ENCODE data around the gene C2orf92. TPM values are rescaled to one million over a fixed set of nuclear protein-coding genes. Genes with fewer than 3 reads are reported as not detected.

Gene C2orf92
- total and polyA plus RNA-seq, 2 donors (not counting 3 experiments of a cell fraction or from before 2014, with no cell fraction given), result 1.8 to 7.9 TPM

GRCh38 chr2:97739020-97739892, 69.7 kb downstream of the C2orf92 start:
- H3K9ac ChIP-seq (replicated peaks; ENCODE audit: extremely low read depth, insufficient read depth, low read length), result no peak overlapping the region
- H3K4me2 ChIP-seq (ENCODE audit: insufficient read depth, low read length), result no peak overlapping the region
- dilution Hi-C loops (cut with MboI; ENCODE audit: extremely low pct_ligation_motif_present, low sequenced_read_pairs) (no loop called here), intact Hi-C loops (cut with micrococcal nuclease) (no loop called here)
- no peaks in the 10 kb centered on the region for H3K36me3 ChIP-seq (ENCODE audit: control insufficient read depth in 2 of 2, extremely low read depth in 1 of 2, insufficient read depth in 2 of 2, low read length in 2 of 2)
- H4K20me1 ChIP-seq (replicated peaks; ENCODE audit: control insufficient read depth, extremely low read depth, insufficient read depth, low read length), result no peaks in the 10 kb centered on the region
- ChIA-PET CTCF (interaction anchor here (1.9 to 3.3 kb wide), 5 partner anchors 9 to 646 kb away, joined by 9 to 39 read pairs (median 16); no protein-coding TSS in a partner anchor), POLR2A (no interaction called here)
- no peaks in the 10 kb centered on the region for H3K79me2 ChIP-seq (ENCODE audit: control insufficient read depth, insufficient read depth, low read length)
- DNase-seq (ENCODE audit: low read depth, low spot score), result no peak
- FAIRE-seq, result no peak
- no peak overlapping the region for H3K27ac ChIP-seq (ENCODE audit: insufficient read depth, low read depth, low read length)
- no peaks in the 10 kb centered on the region for H3K9me1 ChIP-seq (replicated peaks; ENCODE audit: control insufficient read depth, extremely low read depth, insufficient read depth, low read length)
- H2AFZ ChIP-seq (ENCODE audit: low read depth, low read length), result no peak overlapping the region
- no TSS peak for BruUV-seq (replicated peaks)
- H3K27me3 ChIP-seq (ENCODE audit: control insufficient read depth in 2 of 2, insufficient read depth in 2 of 2, low read length in 2 of 2), result no peaks in the 10 kb centered on the region
- no peaks in the 10 kb centered on the region for H3K9me3 ChIP-seq (replicated peaks; ENCODE audit: control insufficient read depth, insufficient read depth, low read length)
- H3K4me1 ChIP-seq (ENCODE audit: control insufficient read depth, extremely low read depth, insufficient read depth, low read length), result peaks cover 7% of the 10 kb centered on the region
- no peak for TF ChIP-seq GATA2 (IDR thresholded peaks at IDR 0.05; ENCODE audit: insufficient read depth, insufficient read length, low read depth, low read length)
- TF ChIP-seq JUN (IDR thresholded peaks at IDR 0.05; ENCODE audit: borderline replicate concordance, insufficient read depth, insufficient read length, low read depth), result no peak
- TF ChIP-seq FOS (IDR thresholded peaks at IDR 0.05; ENCODE audit: borderline replicate concordance, insufficient read depth, low read length), result no peak
- TF ChIP-seq EZH2 (IDR thresholded peaks at IDR 0.05; ENCODE audit: borderline replicate concordance, low read depth, low read length, severe bottlenecking), result no peak
- TF ChIP-seq, protein P1, sequence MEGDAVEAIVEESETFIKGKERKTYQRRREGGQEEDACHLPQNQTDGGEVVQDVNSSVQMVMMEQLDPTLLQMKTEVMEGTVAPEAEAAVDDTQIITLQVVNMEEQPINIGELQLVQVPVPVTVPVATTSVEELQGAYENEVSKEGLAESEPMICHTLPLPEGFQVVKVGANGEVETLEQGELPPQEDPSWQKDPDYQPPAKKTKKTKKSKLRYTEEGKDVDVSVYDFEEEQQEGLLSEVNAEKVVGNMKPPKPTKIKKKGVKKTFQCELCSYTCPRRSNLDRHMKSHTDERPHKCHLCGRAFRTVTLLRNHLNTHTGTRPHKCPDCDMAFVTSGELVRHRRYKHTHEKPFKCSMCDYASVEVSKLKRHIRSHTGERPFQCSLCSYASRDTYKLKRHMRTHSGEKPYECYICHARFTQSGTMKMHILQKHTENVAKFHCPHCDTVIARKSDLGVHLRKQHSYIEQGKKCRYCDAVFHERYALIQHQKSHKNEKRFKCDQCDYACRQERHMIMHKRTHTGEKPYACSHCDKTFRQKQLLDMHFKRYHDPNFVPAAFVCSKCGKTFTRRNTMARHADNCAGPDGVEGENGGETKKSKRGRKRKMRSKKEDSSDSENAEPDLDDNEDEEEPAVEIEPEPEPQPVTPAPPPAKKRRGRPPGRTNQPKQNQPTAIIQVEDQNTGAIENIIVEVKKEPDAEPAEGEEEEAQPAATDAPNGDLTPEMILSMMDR (IDR thresholded peaks at IDR 0.05; ENCODE audit: extremely low read depth in 1 of 2, insufficient read depth in 1 of 2, low read depth in 1 of 2, low read length in 2 of 2), result no peak
- no peak for TF ChIP-seq POLR2AphosphoS5 (IDR thresholded peaks at IDR 0.05; ENCODE audit: insufficient read depth, low read depth, low read length)
- TF ChIP-seq MYC (IDR thresholded peaks at IDR 0.05; ENCODE audit: low read depth, low read length), result no peak
- no peak for TF ChIP-seq POLR2A (IDR thresholded peaks at IDR 0.05; ENCODE audit: low read depth, low read length)
- TF ChIP-seq, protein P2, sequence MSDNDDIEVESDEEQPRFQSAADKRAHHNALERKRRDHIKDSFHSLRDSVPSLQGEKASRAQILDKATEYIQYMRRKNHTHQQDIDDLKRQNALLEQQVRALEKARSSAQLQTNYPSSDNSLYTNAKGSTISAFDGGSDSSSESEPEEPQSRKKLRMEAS (IDR thresholded peaks at IDR 0.05; ENCODE audit: insufficient read depth, insufficient read length), result no peak
- H3K4me3 ChIP-seq (replicated peaks in 1 of 3; ENCODE audit: insufficient read depth in 1 of 3, low read depth in 1 of 3, low read length in 3 of 3), result no peak overlapping the region

Measured in endothelial cell of umbilical vein (primary cell).